ENCODE data around the gene PIP4K2A. TPM values are rescaled to one million over a fixed set of nuclear protein-coding genes. Genes with fewer than 3 reads are reported as not detected.

PIP4K2A gene
- total RNA-seq, 2 donors from 2014 or later, result 15.0 to 17.8 TPM

DNA sequence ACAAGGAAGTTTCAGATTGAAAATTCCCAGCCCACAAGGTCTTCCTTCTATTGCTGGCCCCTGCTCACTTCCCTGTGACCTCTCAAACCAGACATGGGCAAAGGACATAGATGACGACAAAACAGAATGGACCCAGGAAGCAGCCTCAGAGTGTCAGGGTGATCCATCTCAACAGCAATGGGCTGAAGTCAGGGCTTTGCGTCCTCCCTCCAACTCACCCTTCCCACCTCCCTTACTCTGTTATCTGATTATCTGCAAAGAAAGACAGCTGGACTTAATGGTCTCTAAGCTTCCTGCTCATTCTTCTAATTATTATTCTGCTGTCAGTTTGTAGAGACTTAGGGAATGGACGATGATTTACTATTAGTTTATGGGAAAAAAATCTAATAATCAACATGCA is 115.9 kb downstream of the PIP4K2A start:
- H3K27ac Mint-ChIP-seq, result no peak overlapping the region
- WGBS, 2 experiments (ENCODE audit: insufficient coverage in 1 of 2, insufficient read length in 1 of 2), result 92% methylated on average over 3 of the region's 3 CpGs; no CpG with 5 or more reads in 1 of the 2 experiments
- H3K27ac ChIP-seq (ENCODE audit: low read depth, low read length), result no peak overlapping the region

DNA sequence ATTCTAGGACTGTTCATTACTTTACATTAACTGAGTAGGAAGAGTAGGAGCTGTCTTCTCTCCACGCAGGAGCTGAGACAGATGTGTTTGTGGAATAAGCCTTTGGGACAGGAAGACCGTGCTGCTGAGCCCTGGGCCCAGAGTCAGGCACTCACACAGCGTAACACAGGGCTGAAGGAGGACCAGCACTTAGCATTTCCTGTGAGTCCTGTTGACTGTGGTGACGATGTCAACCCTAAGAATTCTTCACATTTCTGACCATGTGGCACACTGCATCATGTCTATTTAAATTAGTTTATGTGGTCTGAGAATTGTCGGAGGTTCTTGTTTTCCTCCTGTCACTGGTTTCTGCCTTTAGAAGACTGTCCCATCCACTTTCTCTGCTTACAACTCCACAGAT is 117.2 kb downstream of the PIP4K2A start:
- whole genome bisulfite sequencing, 2 experiments (ENCODE audit: insufficient coverage in 1 of 2, insufficient read length in 1 of 2), result 90 to 98% methylated on average over 4 to 5 of the region's 5 CpGs
- Histone ChIP-seq H3K9me3 (ENCODE audit: control insufficient read depth, low read length) (no peaks in the 10 kb centered on the region), H3K27me3 (ENCODE audit: control insufficient read depth, insufficient read depth, low read length, poor library complexity, severe bottlenecking) (no peaks in the 10 kb centered on the region), H3K4me3 (ENCODE audit: low read length) (no peak overlapping the region), H3K9ac (ENCODE audit: extremely low read depth, low read length, poor library complexity, severe bottlenecking) (no peak overlapping the region), H3K27ac (ENCODE audit: low read depth, low read length) (no peak overlapping the region), H3K4me1 (ENCODE audit: control insufficient read depth, insufficient read depth, low read length) (no peaks in the 10 kb centered on the region), H3K36me3 (ENCODE audit: control insufficient read depth, insufficient read depth, low read length) (no peaks in the 10 kb centered on the region)
- no peaks in the 10 kb centered on the region for H3K36me3 Mint-ChIP-seq (ENCODE audit: low read depth)
- no peaks in the 10 kb centered on the region for H3K9me3 Mint-ChIP-seq
- no peak overlapping the region for H3K4me3 Mint-ChIP-seq
- TF ChIP-seq, protein P1, sequence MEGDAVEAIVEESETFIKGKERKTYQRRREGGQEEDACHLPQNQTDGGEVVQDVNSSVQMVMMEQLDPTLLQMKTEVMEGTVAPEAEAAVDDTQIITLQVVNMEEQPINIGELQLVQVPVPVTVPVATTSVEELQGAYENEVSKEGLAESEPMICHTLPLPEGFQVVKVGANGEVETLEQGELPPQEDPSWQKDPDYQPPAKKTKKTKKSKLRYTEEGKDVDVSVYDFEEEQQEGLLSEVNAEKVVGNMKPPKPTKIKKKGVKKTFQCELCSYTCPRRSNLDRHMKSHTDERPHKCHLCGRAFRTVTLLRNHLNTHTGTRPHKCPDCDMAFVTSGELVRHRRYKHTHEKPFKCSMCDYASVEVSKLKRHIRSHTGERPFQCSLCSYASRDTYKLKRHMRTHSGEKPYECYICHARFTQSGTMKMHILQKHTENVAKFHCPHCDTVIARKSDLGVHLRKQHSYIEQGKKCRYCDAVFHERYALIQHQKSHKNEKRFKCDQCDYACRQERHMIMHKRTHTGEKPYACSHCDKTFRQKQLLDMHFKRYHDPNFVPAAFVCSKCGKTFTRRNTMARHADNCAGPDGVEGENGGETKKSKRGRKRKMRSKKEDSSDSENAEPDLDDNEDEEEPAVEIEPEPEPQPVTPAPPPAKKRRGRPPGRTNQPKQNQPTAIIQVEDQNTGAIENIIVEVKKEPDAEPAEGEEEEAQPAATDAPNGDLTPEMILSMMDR (conservative IDR thresholded peaks at IDR 0.05), result no peak
- DNase-seq, result peak; percentile 54
- no peaks in the 10 kb centered on the region for H3K27me3 Mint-ChIP-seq (ENCODE audit: insufficient read depth)
- no peak overlapping the region for H3K27ac Mint-ChIP-seq
- peaks cover 12% of the 10 kb centered on the region for H3K4me1 Mint-ChIP-seq

More for the DNA sequence above, 115.9 kb downstream of the PIP4K2A start:
- Mint-ChIP-seq H3K4me1 (peaks cover 12% of the 10 kb centered on the region), H3K27me3 (ENCODE audit: insufficient read depth) (no peaks in the 10 kb centered on the region), H3K9me3 (no peaks in the 10 kb centered on the region), H3K4me3 (no peak overlapping the region), H3K36me3 (ENCODE audit: low read depth) (no peaks in the 10 kb centered on the region)
- no peaks in the 10 kb centered on the region for H3K9me3 ChIP-seq (ENCODE audit: control insufficient read depth, low read length)
- H3K4me3 ChIP-seq (ENCODE audit: low read length), result no peak overlapping the region
- no peak overlapping the region for H3K9ac ChIP-seq (ENCODE audit: extremely low read depth, low read length, poor library complexity, severe bottlenecking)
- TF ChIP-seq, protein P1 (conservative IDR thresholded peaks at IDR 0.05), result no peak
- no peaks in the 10 kb centered on the region for H3K4me1 ChIP-seq (ENCODE audit: control insufficient read depth, insufficient read depth, low read length)
- DNase-seq, result no peak
- no peaks in the 10 kb centered on the region for H3K27me3 ChIP-seq (ENCODE audit: control insufficient read depth, insufficient read depth, low read length, poor library complexity, severe bottlenecking)
- H3K36me3 ChIP-seq (ENCODE audit: control insufficient read depth, insufficient read depth, low read length), result no peaks in the 10 kb centered on the region

DNA sequence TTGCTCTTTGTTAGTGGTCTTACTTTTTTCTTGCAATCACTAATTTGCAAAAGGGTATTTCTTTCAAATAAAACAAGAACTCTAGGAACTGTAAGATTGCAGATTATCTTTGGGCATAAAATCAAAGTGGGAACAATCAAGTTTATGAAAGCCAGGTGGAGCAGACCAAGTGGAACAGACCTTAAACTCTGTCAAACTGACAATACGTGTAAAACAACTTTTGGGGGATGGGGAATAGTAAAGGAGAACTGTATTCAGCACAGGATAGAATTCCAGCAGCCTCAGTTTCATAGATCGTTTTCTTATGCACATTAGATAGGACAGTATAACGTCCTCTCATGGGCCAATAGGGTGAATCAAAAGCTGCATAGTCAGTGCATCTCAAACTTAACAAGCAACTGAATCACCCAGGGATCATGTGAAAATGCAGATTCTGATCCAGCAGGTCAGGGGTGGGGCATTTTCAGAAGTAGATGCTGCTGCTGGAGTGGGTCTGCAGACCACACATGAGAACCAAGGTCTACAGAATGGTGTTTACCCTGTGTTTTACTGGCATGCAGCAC is 120.7 kb downstream of the PIP4K2A start:
- Mint-ChIP-seq H3K27me3 (ENCODE audit: insufficient read depth) (no peaks in the 10 kb centered on the region), H3K27ac (no peak overlapping the region), H3K36me3 (ENCODE audit: low read depth) (peaks cover 12% of the 10 kb centered on the region), H3K4me3 (no peak overlapping the region), H3K4me1 (peaks cover 11% of the 10 kb centered on the region), H3K9me3 (no peaks in the 10 kb centered on the region)
- no peaks in the 10 kb centered on the region for H3K4me1 ChIP-seq (ENCODE audit: control insufficient read depth, insufficient read depth, low read length)
- H3K27ac ChIP-seq (ENCODE audit: low read depth, low read length), result no peak overlapping the region
- H3K9ac ChIP-seq (ENCODE audit: extremely low read depth, low read length, poor library complexity, severe bottlenecking), result no peak overlapping the region
- no peaks in the 10 kb centered on the region for H3K27me3 ChIP-seq (ENCODE audit: control insufficient read depth, insufficient read depth, low read length, poor library complexity, severe bottlenecking)
- H3K9me3 ChIP-seq (ENCODE audit: control insufficient read depth, low read length), result no peaks in the 10 kb centered on the region
- DNase-seq, result no peak
- WGBS, 2 experiments (ENCODE audit: insufficient coverage in 1 of 2, insufficient read length in 1 of 2), result 87 to 100% methylated on average over 3 of the region's 3 CpGs
- no peaks in the 10 kb centered on the region for H3K36me3 ChIP-seq (ENCODE audit: control insufficient read depth, insufficient read depth, low read length)
- TF ChIP-seq, protein P1 (conservative IDR thresholded peaks at IDR 0.05), result no peak
- no peak overlapping the region for H3K4me3 ChIP-seq (ENCODE audit: low read length)
